HEK293 (cell line): ENCODE data around the gene QRSL1.

Experiments used
- CTCF ChIA-PET: fragments of 350-600 bp; formaldehyde crosslinking; extraction: SDS; loops from one replicate; lab custom pipeline; 2021; ENCODE audit warnings: antibody characterized with exemption; lab: Yijun Ruan, JAX
- POLR2A ChIA-PET: fragments of 300-600 bp; formaldehyde crosslinking; extraction: SDS; loops from one replicate; lab custom pipeline; 2020; ENCODE audit warnings: antibody characterized with exemption, inconsistent platforms; lab: Yijun Ruan, JAX
- H3K27ac ChIP-seq: fragments of 200-500 bp; sonication (Bioruptor generic); 2 replicates; pipeline ENCODE4 v1.5.1; 2014; ENCODE audit warnings: low read depth, low read length, control low read depth, inconsistent platforms; ENCODE audit errors: extremely low read depth
- H3K36me3 ChIP-seq, 2 experiments: fragments of 200-500 bp in 1 of 2; sonication (Bioruptor generic) in 1 of 2; 1 replicate in 1 of 2; 2 replicates in 1 of 2; pipeline ENCODE4 v1.5.1; 2014 to 2017; ENCODE audit warnings: inconsistent platforms in 2 of 2, low read length in 2 of 2; ENCODE audit not compliant: control insufficient read depth in 2 of 2, insufficient read depth in 1 of 2
- H3K4me1 ChIP-seq: fragments of 200-500 bp; sonication (Bioruptor generic); 2 replicates; pipeline ENCODE4 v1.5.1; 2014; ENCODE audit warnings: mild to moderate bottlenecking, low read length, inconsistent platforms; ENCODE audit not compliant: control insufficient read depth, insufficient read depth
- H3K4me3 ChIP-seq: 2 replicates; pipeline ENCODE4 v1.5.1; 2011; ENCODE audit warnings: low read depth, mild to moderate bottlenecking, control low read depth, low read length, moderate library complexity
- H3K9me3 ChIP-seq: fragments of 200-500 bp; sonication (Bioruptor generic); 2 replicates; pipeline ENCODE4 v1.5.1; 2014; ENCODE audit warnings: low read depth, low read length, inconsistent platforms; ENCODE audit not compliant: control insufficient read depth, insufficient read depth
- HOXD13 ChIP-seq: sonication (generic); formaldehyde crosslinking; IDR thresholded peaks from 2 replicates; pipeline ENCODE4 v1.8.0; 2022; ENCODE audit warnings: missing genetic modification reagents, borderline replicate concordance
- SCRT2 ChIP-seq: fragments of 450-650 bp; formaldehyde crosslinking; IDR thresholded peaks from 2 replicates; pipeline ENCODE4 v1.5.1; 2016; ENCODE audit warnings: missing biosample characterization, missing genetic modification characterization
- SP2 ChIP-seq: fragments of 450-650 bp; formaldehyde crosslinking; IDR thresholded peaks from 2 replicates; pipeline ENCODE4 v1.5.1; 2016; ENCODE audit warnings: missing biosample characterization, missing genetic modification characterization
- TCF7L2 ChIP-seq: IDR thresholded peaks from 2 replicates; pipeline ENCODE4 v1.6.1; 2011; ENCODE audit warnings: low read depth, mild to moderate bottlenecking, inconsistent platforms, low read length, moderate library complexity, borderline replicate concordance
- ZBTB8A ChIP-seq: fragments of 450-650 bp; formaldehyde crosslinking; IDR thresholded peaks from 2 replicates; pipeline ENCODE4 v1.5.1; 2016; ENCODE audit warnings: missing biosample characterization, missing genetic modification characterization
- ZNF140 ChIP-seq: fragments of 450-650 bp; formaldehyde crosslinking; IDR thresholded peaks from 2 replicates; pipeline ENCODE4 v1.5.1; 2016; ENCODE audit warnings: missing biosample characterization, missing genetic modification characterization
- ZNF155 ChIP-seq: fragments of 450-650 bp; formaldehyde crosslinking; IDR thresholded peaks from 2 replicates; pipeline ENCODE4 v1.5.1; 2016; ENCODE audit warnings: missing biosample characterization, missing genetic modification characterization
- ZNF16 ChIP-seq: fragments of 450-650 bp; formaldehyde crosslinking; IDR thresholded peaks from 2 replicates; pipeline ENCODE4 v1.5.1; 2016; ENCODE audit warnings: low read depth, missing biosample characterization, missing genetic modification characterization
- ZNF184 ChIP-seq: fragments of 450-650 bp; IDR thresholded peaks from 2 replicates; pipeline ENCODE4 v1.5.1; 2018; ENCODE audit warnings: missing biosample characterization, mild to moderate bottlenecking, missing genetic modification characterization
- ZNF214 ChIP-seq: fragments of 450-650 bp; formaldehyde crosslinking; IDR thresholded peaks from 2 replicates; pipeline ENCODE4 v1.5.1; 2017; ENCODE audit warnings: missing biosample characterization, mild to moderate bottlenecking, missing genetic modification characterization, borderline replicate concordance
- ZNF221 ChIP-seq: fragments of 450-650 bp; formaldehyde crosslinking; IDR thresholded peaks from 2 replicates; pipeline ENCODE4 v1.5.1; 2017; ENCODE audit warnings: missing biosample characterization, missing genetic modification characterization, borderline replicate concordance
- ZNF354C ChIP-seq: fragments of 450-650 bp; formaldehyde crosslinking; IDR thresholded peaks from 2 replicates; pipeline ENCODE4 v1.5.1; 2016; ENCODE audit warnings: missing biosample characterization, missing genetic modification characterization, low read depth, borderline replicate concordance
- ZNF366 ChIP-seq: fragments of 450-650 bp; formaldehyde crosslinking; conservative IDR thresholded peaks from 2 replicates; pipeline ENCODE4 v1.5.1; 2016; ENCODE audit warnings: missing biosample characterization, missing genetic modification characterization
- ZNF394 ChIP-seq: fragments of 450-650 bp; formaldehyde crosslinking; IDR thresholded peaks from 2 replicates; pipeline ENCODE4 v1.5.1; 2016; ENCODE audit warnings: missing biosample characterization, missing genetic modification characterization, mild to moderate bottlenecking, moderate library complexity, borderline replicate concordance
- ZNF423 ChIP-seq: fragments of 450-650 bp; formaldehyde crosslinking; IDR thresholded peaks from 2 replicates; pipeline ENCODE4 v1.5.1; 2016; ENCODE audit warnings: missing biosample characterization, missing genetic modification characterization
- ZNF530 ChIP-seq: fragments of 450-650 bp; formaldehyde crosslinking; IDR thresholded peaks from 2 replicates; pipeline ENCODE4 v1.5.1; 2016; ENCODE audit warnings: low read depth, missing biosample characterization, missing genetic modification characterization
- ZNF544 ChIP-seq: fragments of 450-650 bp; formaldehyde crosslinking; IDR thresholded peaks from 2 replicates; pipeline ENCODE4 v1.5.0; 2017; ENCODE audit warnings: missing biosample characterization, missing genetic modification characterization
- ZNF555 ChIP-seq: fragments of 450-650 bp; formaldehyde crosslinking; conservative IDR thresholded peaks from 2 replicates; pipeline ENCODE4 v1.5.1; 2017; ENCODE audit warnings: missing biosample characterization, mild to moderate bottlenecking, missing genetic modification characterization, inconsistent platforms
- ZNF677 ChIP-seq: fragments of 450-650 bp; IDR thresholded peaks from 2 replicates; pipeline ENCODE4 v1.5.0; 2018; ENCODE audit warnings: missing biosample characterization, mild to moderate bottlenecking, missing genetic modification characterization, moderate library complexity
- ZNF747 ChIP-seq: fragments of 450-650 bp; formaldehyde crosslinking; IDR thresholded peaks from 2 replicates; pipeline ENCODE4 v1.5.1; 2016; ENCODE audit warnings: missing biosample characterization, missing genetic modification characterization
- ZSCAN16 ChIP-seq: fragments of 450-650 bp; formaldehyde crosslinking; IDR thresholded peaks from 2 replicates; pipeline ENCODE4 v1.5.1; 2016; ENCODE audit warnings: missing biosample characterization, missing genetic modification characterization
- TF ChIP-seq, protein P1 (sequence below): fragments of 450-650 bp; formaldehyde crosslinking; IDR thresholded peaks from 2 replicates; pipeline ENCODE4 v1.5.1; 2016; ENCODE audit warnings: missing biosample characterization, missing genetic modification characterization, borderline replicate concordance
- TF ChIP-seq, protein P2 (sequence below): fragments of 450-650 bp; formaldehyde crosslinking; IDR thresholded peaks from 2 replicates; pipeline ENCODE4; 2016; ENCODE audit warnings: missing biosample characterization, missing genetic modification characterization
- TF ChIP-seq, protein P3 (sequence below): fragments of 450-650 bp; formaldehyde crosslinking; IDR thresholded peaks from 2 replicates; pipeline ENCODE4 v1.5.1; 2016; ENCODE audit warnings: missing biosample characterization, missing genetic modification characterization
- TF ChIP-seq, protein P4 (sequence below): fragments of 450-650 bp; formaldehyde crosslinking; IDR thresholded peaks from 2 replicates; pipeline ENCODE4 v1.5.1; 2016; ENCODE audit warnings: missing biosample characterization, missing genetic modification characterization
- TF ChIP-seq, protein P5 (sequence below): sonication (generic); formaldehyde crosslinking; IDR thresholded peaks from 2 replicates; pipeline ENCODE4 v1.8.1; 2022; ENCODE audit warnings: mild to moderate bottlenecking, moderate library complexity, missing genetic modification reagents

QRSL1 gene

DNA sequence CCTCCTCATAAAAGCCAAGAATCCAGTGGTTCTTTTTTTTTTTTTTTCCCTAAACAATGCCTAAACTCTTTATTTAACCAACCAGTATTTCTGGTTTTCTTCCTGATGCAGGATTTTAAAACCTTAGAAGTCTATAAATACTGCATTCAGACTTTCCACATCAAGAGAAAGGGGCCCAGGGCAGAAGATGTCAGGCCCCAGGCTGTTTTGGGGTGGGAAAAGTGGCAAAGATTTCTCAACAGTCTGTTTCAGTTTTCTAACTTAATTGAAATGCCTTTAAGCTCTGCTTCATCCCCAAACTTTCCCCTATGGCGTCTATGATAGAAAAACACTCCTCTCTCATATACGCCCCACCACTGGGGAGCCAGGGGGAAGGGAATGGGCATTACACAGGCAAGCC lies 33.1 kb downstream of the QRSL1 start (continued):
- TF ChIP-seq, protein P1, sequence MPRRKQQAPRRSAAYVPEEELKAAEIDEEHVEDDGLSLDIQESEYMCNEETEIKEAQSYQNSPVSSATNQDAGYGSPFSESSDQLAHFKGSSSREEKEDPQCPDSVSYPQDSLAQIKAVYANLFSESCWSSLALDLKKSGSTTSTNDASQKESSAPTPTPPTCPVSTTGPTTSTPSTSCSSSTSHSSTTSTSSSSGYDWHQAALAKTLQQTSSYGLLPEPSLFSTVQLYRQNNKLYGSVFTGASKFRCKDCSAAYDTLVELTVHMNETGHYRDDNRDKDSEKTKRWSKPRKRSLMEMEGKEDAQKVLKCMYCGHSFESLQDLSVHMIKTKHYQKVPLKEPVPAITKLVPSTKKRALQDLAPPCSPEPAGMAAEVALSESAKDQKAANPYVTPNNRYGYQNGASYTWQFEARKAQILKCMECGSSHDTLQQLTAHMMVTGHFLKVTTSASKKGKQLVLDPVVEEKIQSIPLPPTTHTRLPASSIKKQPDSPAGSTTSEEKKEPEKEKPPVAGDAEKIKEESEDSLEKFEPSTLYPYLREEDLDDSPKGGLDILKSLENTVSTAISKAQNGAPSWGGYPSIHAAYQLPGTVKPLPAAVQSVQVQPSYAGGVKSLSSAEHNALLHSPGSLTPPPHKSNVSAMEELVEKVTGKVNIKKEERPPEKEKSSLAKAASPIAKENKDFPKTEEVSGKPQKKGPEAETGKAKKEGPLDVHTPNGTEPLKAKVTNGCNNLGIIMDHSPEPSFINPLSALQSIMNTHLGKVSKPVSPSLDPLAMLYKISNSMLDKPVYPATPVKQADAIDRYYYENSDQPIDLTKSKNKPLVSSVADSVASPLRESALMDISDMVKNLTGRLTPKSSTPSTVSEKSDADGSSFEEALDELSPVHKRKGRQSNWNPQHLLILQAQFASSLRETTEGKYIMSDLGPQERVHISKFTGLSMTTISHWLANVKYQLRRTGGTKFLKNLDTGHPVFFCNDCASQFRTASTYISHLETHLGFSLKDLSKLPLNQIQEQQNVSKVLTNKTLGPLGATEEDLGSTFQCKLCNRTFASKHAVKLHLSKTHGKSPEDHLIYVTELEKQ (tag by site-specific recombination): no peak
- TF ChIP-seq ZNF530 (tag by site-specific recombination) (no peak), SCRT2 (tag by site-specific recombination) (no peak)
- TF ChIP-seq, protein P2, sequence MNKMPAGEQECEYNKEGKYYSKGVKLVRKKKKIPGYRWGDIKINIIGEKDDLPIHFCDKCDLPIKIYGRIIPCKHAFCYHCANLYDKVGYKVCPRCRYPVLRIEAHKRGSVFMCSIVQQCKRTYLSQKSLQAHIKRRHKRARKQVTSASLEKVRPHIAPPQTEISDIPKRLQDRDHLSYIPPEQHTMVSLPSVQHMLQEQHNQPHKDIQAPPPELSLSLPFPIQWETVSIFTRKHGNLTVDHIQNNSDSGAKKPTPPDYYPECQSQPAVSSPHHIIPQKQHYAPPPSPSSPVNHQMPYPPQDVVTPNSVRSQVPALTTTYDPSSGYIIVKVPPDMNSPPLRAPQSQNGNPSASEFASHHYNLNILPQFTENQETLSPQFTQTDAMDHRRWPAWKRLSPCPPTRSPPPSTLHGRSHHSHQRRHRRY (tag by site-specific recombination): no peak
- TF ChIP-seq, all 188 proteins: peak for 0

DNA sequence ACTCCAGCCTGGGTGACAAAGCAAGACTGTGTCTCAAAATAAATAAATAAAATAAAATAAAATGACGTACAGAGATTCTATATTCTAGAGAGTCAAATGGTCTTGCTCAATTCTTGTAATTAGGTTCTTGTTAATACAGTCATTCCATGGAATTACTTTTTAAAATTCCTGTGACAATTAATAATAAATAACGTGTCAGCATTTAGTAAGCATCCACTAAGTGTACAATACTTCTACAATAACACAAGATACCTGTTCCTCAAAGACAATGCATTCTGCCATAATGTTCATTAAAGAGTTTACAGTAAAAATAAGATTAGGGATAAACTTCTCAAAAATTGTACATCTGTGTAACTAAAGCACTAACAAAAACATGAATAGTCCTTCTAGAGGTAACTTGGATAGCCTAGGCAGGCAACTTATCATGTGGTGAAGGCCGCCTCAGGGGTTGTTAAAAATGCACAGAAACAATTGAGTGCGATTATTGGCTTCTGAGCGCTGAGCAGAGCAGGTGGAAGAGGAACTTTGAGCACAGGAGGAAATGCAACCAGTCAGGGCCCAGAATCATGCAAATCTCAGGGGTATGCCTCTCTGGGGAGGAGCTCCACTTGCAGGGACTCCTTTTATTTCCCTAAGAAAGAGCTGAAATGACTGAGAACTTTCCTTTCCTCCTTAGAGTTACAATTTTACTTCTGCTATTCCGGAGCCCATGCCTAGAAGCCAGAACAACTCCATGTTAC lies 37.1 kb downstream of the QRSL1 start:
- Histone ChIP-seq H3K4me1 (no peaks in the 10 kb centered on the region), H3K36me3 (peaks cover 4 to 49% of the 10 kb centered on the region in 2 experiments), H3K9me3 (no peaks in the 10 kb centered on the region), H3K27ac (no peak overlapping the region), H3K4me3 (no peak overlapping the region)
- no peak for TF ChIP-seq ZNF214
- TF ChIP-seq ZNF423 (tag by site-specific recombination): no peak
- TF ChIP-seq HOXD13 (CRISPR knock-in tag): no peak
- TF ChIP-seq TCF7L2: no peak
- TF ChIP-seq ZSCAN16 (tag by site-specific recombination): no peak
- TF ChIP-seq SCRT2 (tag by site-specific recombination): no peak
- no peak for TF ChIP-seq ZNF677 (tag by site-specific recombination)
- TF ChIP-seq ZNF140: no peak
- ChIA-PET CTCF (interaction anchor here (0.5 to 1.2 kb wide), 2 partner anchors 299 to 313 kb away, joined by 3 to 5 read pairs; no protein-coding TSS in a partner anchor), POLR2A (no interaction called here)

DNA sequence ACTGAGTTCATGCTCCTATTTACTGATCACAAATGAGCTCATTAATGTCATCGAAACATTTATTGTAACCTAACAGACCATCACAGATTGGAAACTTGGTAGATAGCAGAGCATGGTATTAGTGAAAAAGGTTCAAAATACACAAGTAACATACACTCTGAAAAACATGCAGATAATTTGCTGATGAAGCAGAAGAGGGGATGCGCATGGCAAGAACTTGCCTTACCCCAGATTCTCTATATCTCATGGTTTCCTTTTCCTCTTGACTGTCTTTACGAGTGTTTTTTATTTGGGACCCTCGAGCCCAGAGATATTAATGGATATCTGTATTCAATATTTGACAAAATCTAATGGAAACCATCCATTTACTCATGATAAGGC lies 37.6 kb downstream of the QRSL1 start:
- no peak overlapping the region for H3K4me3 ChIP-seq
- H3K9me3 ChIP-seq: no peaks in the 10 kb centered on the region
- no peak overlapping the region for H3K27ac ChIP-seq
- peaks cover 4 to 48% of the 10 kb centered on the region in 2 experiments for H3K36me3 ChIP-seq
- POLR2A ChIA-PET: no interaction called here
- H3K4me1 ChIP-seq: no peaks in the 10 kb centered on the region
- CTCF ChIA-PET: interaction anchor here (0.5 to 1.2 kb wide), 3 partner anchors 299 to 312 kb away, joined by 3 to 5 read pairs (median 3); partner anchors contain the start of gene CRYBG1
- TF ChIP-seq ZNF544 (no peak), ZNF221 (tag by site-specific recombination) (no peak), ZNF555 (tag by site-specific recombination) (no peak), SP2 (no peak), ZNF155 (tag by site-specific recombination) (no peak), ZNF394 (no peak), ZBTB8A (tag by site-specific recombination) (no peak), ZNF747 (tag by site-specific recombination) (no peak), ZNF366 (no peak), ZNF184 (tag by site-specific recombination) (no peak), ZNF16 (tag by site-specific recombination) (no peak), ZNF354C (tag by site-specific recombination) (no peak)
- TF ChIP-seq, protein P3, sequence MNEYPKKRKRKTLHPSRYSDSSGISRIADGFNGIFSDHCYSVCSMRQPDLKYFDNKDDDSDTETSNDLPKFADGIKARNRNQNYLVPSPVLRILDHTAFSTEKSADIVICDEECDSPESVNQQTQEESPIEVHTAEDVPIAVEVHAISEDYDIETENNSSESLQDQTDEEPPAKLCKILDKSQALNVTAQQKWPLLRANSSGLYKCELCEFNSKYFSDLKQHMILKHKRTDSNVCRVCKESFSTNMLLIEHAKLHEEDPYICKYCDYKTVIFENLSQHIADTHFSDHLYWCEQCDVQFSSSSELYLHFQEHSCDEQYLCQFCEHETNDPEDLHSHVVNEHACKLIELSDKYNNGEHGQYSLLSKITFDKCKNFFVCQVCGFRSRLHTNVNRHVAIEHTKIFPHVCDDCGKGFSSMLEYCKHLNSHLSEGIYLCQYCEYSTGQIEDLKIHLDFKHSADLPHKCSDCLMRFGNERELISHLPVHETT (tag by site-specific recombination): no peak
- TF ChIP-seq, protein P4, sequence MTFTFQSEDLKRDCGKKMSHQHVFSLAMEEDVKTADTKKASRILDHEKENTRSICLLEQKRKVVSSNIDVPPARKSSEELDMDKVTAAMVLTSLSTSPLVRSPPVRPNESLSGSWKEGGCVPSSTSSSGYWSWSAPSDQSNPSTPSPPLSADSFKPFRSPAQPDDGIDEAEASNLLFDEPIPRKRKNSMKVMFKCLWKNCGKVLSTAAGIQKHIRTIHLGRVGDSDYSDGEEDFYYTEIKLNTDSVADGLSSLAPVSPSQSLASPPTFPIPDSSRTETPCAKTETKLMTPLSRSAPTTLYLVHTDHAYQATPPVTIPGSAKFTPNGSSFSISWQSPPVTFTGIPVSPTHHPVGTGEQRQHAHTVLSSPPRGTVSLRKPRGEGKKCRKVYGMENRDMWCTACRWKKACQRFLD (tag by site-specific recombination): no peak
- TF ChIP-seq, protein P5, sequence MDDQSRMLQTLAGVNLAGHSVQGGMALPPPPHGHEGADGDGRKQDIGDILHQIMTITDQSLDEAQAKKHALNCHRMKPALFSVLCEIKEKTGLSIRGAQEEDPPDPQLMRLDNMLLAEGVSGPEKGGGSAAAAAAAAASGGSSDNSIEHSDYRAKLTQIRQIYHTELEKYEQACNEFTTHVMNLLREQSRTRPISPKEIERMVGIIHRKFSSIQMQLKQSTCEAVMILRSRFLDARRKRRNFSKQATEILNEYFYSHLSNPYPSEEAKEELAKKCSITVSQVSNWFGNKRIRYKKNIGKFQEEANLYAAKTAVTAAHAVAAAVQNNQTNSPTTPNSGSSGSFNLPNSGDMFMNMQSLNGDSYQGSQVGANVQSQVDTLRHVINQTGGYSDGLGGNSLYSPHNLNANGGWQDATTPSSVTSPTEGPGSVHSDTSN (CRISPR knock-in tag): no peak
